HG03439 (cell line): Measurements from ENCODE around the gene IGFL2.
"Not testable (repeated sequence)": the region's sequence is repeated elsewhere in the genome, so short reads cannot be mapped to it uniquely, and the experiment has no call there.

Source experiments
- ATAC-seq: cut with Tn5 transposase; IDR thresholded peaks from one replicate; pipeline ENCODE4 v1.9.1; 2021; ENCODE audit warnings: mild to moderate bottlenecking, moderate library complexity; ENCODE audit not compliant: unreplicated experiment

The IGFL2 gene

GRCh38 chr19:46141421-46141820 is 6.6 kb upstream of the IGFL2 start:
- ATAC-seq = no peak

GRCh38 chr19:46142294-46142693 is 5.7 kb upstream of the IGFL2 start:
- ATAC-seq = no peak

- ATAC-seq = no peak
Measured at GRCh38 chr19:46144756-46145155, 3.3 kb upstream of the IGFL2 start.

GRCh38 chr19:46147166-46147740 is 785 bp upstream of the IGFL2 start:
- no peak for ATAC-seq

- no peak for ATAC-seq
Measured at GRCh38 chr19:46150606-46151005, 2.6 kb downstream of the IGFL2 start.

- ATAC-seq = no peak
Measured at GRCh38 chr19:46155237-46155636, 7.2 kb downstream of the IGFL2 start.

- no peak for ATAC-seq
Measured at GRCh38 chr19:46159418-46160232, 11.6 kb downstream of the IGFL2 start.

GRCh38 chr19:46160233-46160775 is 12.3 kb downstream of the IGFL2 start:
- no peak for ATAC-seq

GRCh38 chr19:46161642-46162257 is 13.7 kb downstream of the IGFL2 start:
- not testable (repeated sequence) for ATAC-seq

- ATAC-seq = no peak
Measured at GRCh38 chr19:46162731-46163130, 14.7 kb downstream of the IGFL2 start.

- ATAC-seq = no peak
Measured at GRCh38 chr19:46173886-46174480, 25.9 kb downstream of the IGFL2 start.

GRCh38 chr19:46176116-46176860 is 28.2 kb downstream of the IGFL2 start:
- ATAC-seq = no peak

GRCh38 chr19:46179076-46179759 is 31.2 kb downstream of the IGFL2 start:
- ATAC-seq = no peak

- no peak for ATAC-seq
Measured at GRCh38 chr19:46180701-46181387, 32.8 kb downstream of the IGFL2 start.

- ATAC-seq = no peak
Measured at GRCh38 chr19:46181388-46181779, 33.3 kb downstream of the IGFL2 start.

GRCh38 chr19:46182476-46182875 is 34.4 kb downstream of the IGFL2 start:
- no peak for ATAC-seq

GRCh38 chr19:46184775-46185710 is 37.0 kb downstream of the IGFL2 start:
- not testable (repeated sequence) for ATAC-seq

- no peak for ATAC-seq
Measured at GRCh38 chr19:46186101-46186716, 38.2 kb downstream of the IGFL2 start.
